Activated CD8-positive, alpha-beta T cell treated with anti-CD3 and anti-CD28 coated beads for 36 hours (primary cell): Measurements from ENCODE around the gene KARS1. TPM values are rescaled to one million over a fixed set of nuclear protein-coding genes. Genes with fewer than 3 reads are reported as not detected.
"Not testable (repeated sequence)": the region's sequence is repeated elsewhere in the genome, so short reads cannot be mapped to it uniquely, and the experiment has no call there.

Experiments
- ATAC-seq: fragments of 200-7000 bp; cut with Tn5 transposase; one replicate; pipeline ENCODE4 v1.10.0; 2021; ENCODE audit warnings: mild to moderate bottlenecking, moderate library complexity
- CTCF ChIA-PET: fragments of 350-600 bp; sonication (Branson Sonifier 250); formaldehyde crosslinking; loops from one replicate; lab custom pipeline; 2021; ENCODE audit warnings: antibody characterized with exemption; lab: Charles Lee
- POLR2A ChIA-PET: fragments of 350-600 bp; sonication (Branson Sonifier 250); formaldehyde crosslinking; loops from one replicate; lab custom pipeline; 2021; ENCODE audit warnings: antibody characterized with exemption; lab: Charles Lee
- DNase-seq: peaks from one replicate; pipeline ENCODE4 v3.0.0-alpha.2; 2020
- H3K27ac Mint-ChIP-seq: one replicate; pipeline ENCODE4 v1.8.0; 2021; ENCODE audit warnings: mild to moderate bottlenecking, mixed read lengths
- H3K27me3 Mint-ChIP-seq: one replicate; pipeline ENCODE4 v1.8.0; 2021; ENCODE audit warnings: mixed read lengths
- H3K36me3 Mint-ChIP-seq: one replicate; pipeline ENCODE4 v1.8.0; 2021; ENCODE audit warnings: low read depth, mixed read lengths
- H3K4me1 Mint-ChIP-seq: one replicate; pipeline ENCODE4 v1.8.0; 2021; ENCODE audit warnings: low read depth, mixed read lengths
- H3K4me3 Mint-ChIP-seq: one replicate; pipeline ENCODE4 v1.8.0; 2021; ENCODE audit warnings: mild to moderate bottlenecking, moderate library complexity, mixed read lengths
- H3K9me3 Mint-ChIP-seq: one replicate; pipeline ENCODE4 v1.8.0; 2021; ENCODE audit warnings: mixed read lengths
- CTCF ChIP-seq: fragments of 200-600 bp; IDR thresholded peaks from one replicate; pipeline ENCODE4 v1.8.0; 2022; ENCODE audit warnings: antibody characterized with exemption, mild to moderate bottlenecking
- intact Hi-C: fragments of 100-400 bp; cut with micrococcal nuclease; formaldehyde crosslinking; loops from one replicate; pipeline ENCODE4 v1.10.0; 2022
- total RNA-seq, 2 experiments: library from RNA; stranded (reverse); gene quantifications; one replicate each; pipeline ENCODE4 v1.2.3, GENCODE V29; 2021

Gene KARS1
- total RNA-seq, 2 experiments from 2014 or later = 320 to 335 TPM

- Mint-ChIP-seq H3K9me3 (no peaks in the 10 kb centered on the region), H3K4me3 (no peak overlapping the region), H3K4me1 (peaks cover 14% of the 10 kb centered on the region), H3K36me3 (peaks cover 27% of the 10 kb centered on the region), H3K27me3 (no peaks in the 10 kb centered on the region), H3K27ac (peak overlapping the region; percentile 42)
- ChIA-PET CTCF (no interaction called here), POLR2A (interaction anchor here (1.1 to 1.3 kb wide), 2 partner anchors 27 to 28 kb away, joined by 3 to 4 read pairs; partner anchors contain the start of gene GABARAPL2)
- intact Hi-C loops = no loop called here
- no peak for TF ChIP-seq CTCF
- DNase-seq (no peak), ATAC-seq (no peak)
Observed at GRCh38 chr16:75593308-75593707, 54.2 kb downstream of the KARS1 start.

DNA sequence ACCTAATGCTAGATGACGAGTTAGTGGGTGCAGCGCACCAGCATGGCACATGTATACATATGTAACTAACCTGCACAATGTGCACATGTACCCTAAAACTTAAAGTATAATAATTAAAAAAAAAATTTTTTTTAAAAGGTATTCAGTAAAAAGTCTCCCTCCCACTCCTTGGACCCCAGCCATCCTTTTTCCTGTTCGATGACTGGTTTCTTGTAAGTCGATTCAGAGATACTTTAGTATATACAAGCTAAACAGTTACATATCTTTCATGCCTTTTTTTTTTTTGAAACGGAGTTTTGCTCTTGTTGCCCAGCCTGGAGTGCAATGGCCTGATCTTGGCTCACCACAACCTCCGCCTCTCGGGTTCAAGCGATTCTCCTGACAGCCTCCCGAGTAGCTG is 55.5 kb downstream of the KARS1 start:
- H3K27ac Mint-ChIP-seq, DNase-seq, ATAC-seq, H3K4me3 Mint-ChIP-seq, H3K9me3 Mint-ChIP-seq, intact Hi-C loops, H3K27me3 Mint-ChIP-seq, CTCF ChIA-PET: not testable (repeated sequence)
- Mint-ChIP-seq H3K36me3 (peaks cover 14% of the 10 kb centered on the region), H3K4me1 (peaks cover 14% of the 10 kb centered on the region)
- POLR2A ChIA-PET = interaction anchor here (1.5 kb wide), 1 partner anchor 9 kb away, joined by 3 read pairs; no protein-coding TSS in a partner anchor

DNA sequence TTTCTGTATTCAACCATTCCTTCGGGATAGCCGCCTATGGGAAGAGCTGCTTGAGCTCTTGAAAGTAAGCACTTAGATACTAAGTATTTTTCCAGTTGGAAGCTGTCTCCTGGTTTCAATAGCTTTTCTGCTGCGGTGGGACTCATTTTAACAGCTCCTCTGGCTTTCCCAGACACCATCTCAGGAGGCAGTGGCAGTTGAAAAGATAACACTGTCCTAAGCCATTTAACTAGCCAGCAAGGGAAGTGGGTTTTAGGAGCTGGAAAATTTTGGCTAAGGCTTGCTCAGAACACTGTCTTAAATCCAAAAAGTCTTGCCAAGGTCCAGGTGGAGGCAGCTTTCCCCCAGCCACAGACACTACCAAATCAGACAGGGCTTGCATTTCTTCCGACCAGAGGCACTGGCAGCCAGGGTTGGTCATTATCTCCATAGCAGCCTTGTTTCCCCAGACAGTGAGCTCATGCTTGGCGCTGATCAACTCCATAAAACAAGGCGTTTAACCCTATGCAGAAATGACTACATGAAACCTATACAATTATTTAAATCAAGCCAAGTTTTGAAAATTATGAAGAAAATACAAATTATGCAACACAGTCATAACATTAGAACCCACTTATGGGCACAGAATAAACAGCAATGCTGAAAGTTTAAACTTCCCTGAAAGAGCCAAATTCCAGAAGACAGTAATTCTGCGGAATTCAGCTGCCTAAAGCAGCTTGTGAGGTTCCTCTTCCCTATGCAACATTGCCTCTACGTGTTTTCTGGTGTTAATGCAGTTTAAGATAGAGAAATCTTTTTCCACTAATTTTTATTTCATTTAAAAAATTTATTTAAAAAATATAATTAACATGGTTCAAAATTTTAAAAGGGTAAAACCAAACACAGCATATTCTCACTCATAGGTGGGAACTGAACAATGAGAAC is 56.3 kb downstream of the KARS1 start:
- ChIA-PET CTCF (no interaction called here), POLR2A (interaction anchor here (1.5 kb wide), 1 partner anchor 10 kb away, joined by 3 read pairs; no protein-coding TSS in a partner anchor)
- no peak overlapping the region for H3K27ac Mint-ChIP-seq
- H3K4me1 Mint-ChIP-seq = peaks cover 14% of the 10 kb centered on the region
- H3K4me3 Mint-ChIP-seq = no peak overlapping the region
- DNase-seq = no peak
- H3K27me3 Mint-ChIP-seq = no peaks in the 10 kb centered on the region
- TF ChIP-seq CTCF = no peak
- peaks cover 12% of the 10 kb centered on the region for H3K36me3 Mint-ChIP-seq
- no peaks in the 10 kb centered on the region for H3K9me3 Mint-ChIP-seq
- intact Hi-C loops = no loop called here
- no peak for ATAC-seq

DNA sequence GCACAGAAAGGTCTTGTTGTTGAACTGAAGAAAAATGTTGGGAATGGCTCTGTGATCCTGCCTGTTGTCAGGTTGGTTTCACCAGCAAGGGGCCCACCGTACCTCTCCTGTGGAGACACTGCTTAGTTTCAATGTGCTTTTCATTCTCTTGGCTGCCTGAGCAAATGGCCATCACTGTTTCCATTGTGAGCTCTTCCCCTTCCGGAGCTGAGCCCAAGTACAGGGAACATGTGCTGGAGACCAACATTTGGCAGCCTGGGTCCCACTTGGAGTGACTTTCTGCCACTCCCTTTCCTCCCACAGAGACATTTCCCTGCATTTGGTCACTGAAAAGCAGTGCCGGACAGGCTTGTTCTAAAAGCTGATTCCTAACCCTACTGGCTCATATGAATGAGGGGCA is 58.2 kb downstream of the KARS1 start:
- POLR2A ChIA-PET = no interaction called here
- no peak overlapping the region for H3K27ac Mint-ChIP-seq
- intact Hi-C loops = no loop called here

DNA sequence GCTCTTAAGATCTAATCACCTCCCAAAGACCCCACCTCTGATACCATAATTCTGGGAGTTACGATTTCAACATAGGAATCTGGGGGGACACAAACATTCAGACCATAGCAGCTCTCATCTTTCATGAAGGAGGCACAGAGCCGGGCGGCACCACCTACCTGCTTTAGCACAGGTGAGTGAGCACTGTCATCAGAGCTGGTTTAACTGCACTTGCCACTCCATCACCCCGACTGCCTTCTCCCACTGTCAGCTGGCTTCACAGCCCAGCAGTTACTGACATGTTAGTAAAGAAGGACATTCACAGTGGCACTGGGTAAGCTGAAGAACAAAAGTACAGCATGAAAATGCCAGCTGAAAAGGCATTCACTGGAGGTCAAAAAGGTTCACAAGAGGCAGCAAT is 58.7 kb downstream of the KARS1 start:
- peaks cover 3% of the 10 kb centered on the region for H3K36me3 Mint-ChIP-seq
- no peak for ATAC-seq
- H3K27me3 Mint-ChIP-seq = no peaks in the 10 kb centered on the region
- ChIA-PET CTCF (interaction anchor here (1.6 kb wide), 1 partner anchor 33 kb away, joined by 3 read pairs; no protein-coding TSS in a partner anchor), POLR2A (no interaction called here)
- TF ChIP-seq CTCF = no peak
- H3K4me1 Mint-ChIP-seq = peaks cover 2% of the 10 kb centered on the region
- DNase-seq = no peak
- no peaks in the 10 kb centered on the region for H3K9me3 Mint-ChIP-seq
- no peak overlapping the region for H3K4me3 Mint-ChIP-seq
- no peak overlapping the region for H3K27ac Mint-ChIP-seq
- intact Hi-C loops = no loop called here

More for the DNA sequence above, 58.2 kb downstream of the KARS1 start:
- Mint-ChIP-seq H3K36me3 (peaks cover 9% of the 10 kb centered on the region), H3K4me3 (no peak overlapping the region), H3K4me1 (peaks cover 8% of the 10 kb centered on the region), H3K9me3 (no peaks in the 10 kb centered on the region), H3K27me3 (no peaks in the 10 kb centered on the region)
- no peak for TF ChIP-seq CTCF
- no peak for DNase-seq
- no peak for ATAC-seq
- CTCF ChIA-PET = interaction anchor here (1.6 kb wide), 1 partner anchor 32 kb away, joined by 3 read pairs; no protein-coding TSS in a partner anchor
